Hepatocyte (in vitro differentiated cells): ENCODE results near the gene CNRIP1. TPM values are rescaled to one million over a fixed set of nuclear protein-coding genes. Genes with fewer than 3 reads are reported as not detected.

Source experiments
- DNase-seq: peaks from one replicate; pipeline ENCODE4 v3.0.0-alpha.2; 2016; ENCODE audit warnings: low spot score
- H2AFZ ChIP-seq: fragments of 200-600 bp; sonication (generic); 2 replicates; pipeline ENCODE4 v1.6.0; 2016; ENCODE audit warnings: antibody characterized with exemption, mild to moderate bottlenecking
- H3K27ac ChIP-seq: fragments of 200-600 bp; sonication (generic); 2 replicates; pipeline ENCODE4 v1.5.1; 2016; ENCODE audit warnings: mild to moderate bottlenecking
- H3K27me3 ChIP-seq: fragments of 200-600 bp; sonication (generic); 2 replicates; pipeline ENCODE4 v1.6.1; 2016
- H3K36me3 ChIP-seq: fragments of 200-600 bp; sonication (generic); replicated peaks from 2 replicates; pipeline ENCODE4 v1.5.1; 2016; ENCODE audit warnings: low read depth; ENCODE audit not compliant: insufficient read depth
- H3K4me1 ChIP-seq: fragments of 200-600 bp; sonication (generic); 2 replicates; pipeline ENCODE4 v1.5.1; 2016; ENCODE audit warnings: mild to moderate bottlenecking, moderate library complexity; ENCODE audit not compliant: insufficient read depth
- H3K4me2 ChIP-seq: fragments of 200-600 bp; sonication (generic); 2 replicates; pipeline ENCODE4 v1.6.0; 2016
- H3K4me3 ChIP-seq: fragments of 200-600 bp; sonication (generic); 2 replicates; pipeline ENCODE4 v1.5.1; 2016; ENCODE audit warnings: mild to moderate bottlenecking
- H3K79me2 ChIP-seq: fragments of 200-600 bp; sonication (generic); 2 replicates; pipeline ENCODE4 v1.6.0; 2017; ENCODE audit warnings: mild to moderate bottlenecking
- H3K9me2 ChIP-seq: fragments of 200-600 bp; sonication (generic); replicated peaks from 2 replicates; pipeline ENCODE4 v1.6.0; 2017; ENCODE audit warnings: mild to moderate bottlenecking; ENCODE audit not compliant: insufficient read depth
- H3K9me3 ChIP-seq: fragments of 200-600 bp; sonication (generic); 2 replicates; pipeline ENCODE4 v1.5.1; 2016; ENCODE audit warnings: low read depth, mild to moderate bottlenecking
- H4K20me1 ChIP-seq: fragments of 200-600 bp; sonication (generic); 2 replicates; pipeline ENCODE4 v1.6.0; 2016; ENCODE audit warnings: mild to moderate bottlenecking; ENCODE audit not compliant: insufficient read depth, poor library complexity, severe bottlenecking
- EZH2 ChIP-seq: fragments of 200-600 bp; sonication (generic); IDR thresholded peaks from 2 replicates; pipeline ENCODE4 v1.6.1; 2016; ENCODE audit warnings: antibody characterized with exemption, mild to moderate bottlenecking, borderline replicate concordance
- EZH2phosphoT487 ChIP-seq: fragments of 200-600 bp; sonication (generic); IDR thresholded peaks from one replicate; pipeline ENCODE4 v1.6.1; 2018; ENCODE audit warnings: antibody characterized with exemption, mild to moderate bottlenecking, low read depth, moderate library complexity; ENCODE audit not compliant: unreplicated experiment, severe bottlenecking
- WGBS: methylation state at CpG from one replicate; pipeline ENCODE4 v1.1.6; 2016; ENCODE audit warnings: low lambda C conversion rate; ENCODE audit errors: missing lambda C conversion rate; 5-methylcytosine and 5-hydroxymethylcytosine counted together
- polyA plus RNA-seq: library from polyadenylated mRNA; unstranded; fragments of >200 nt; fragmentation: Nextera tagmentation; extraction: Ambion mirVana; gene quantifications from 2 replicates; pipeline ENCODE4 v1.2.1, GENCODE V29; 2016
- total RNA-seq: library from RNA; depleted of rRNA; stranded (reverse); fragments of >200 nt; gene quantifications from 2 replicates; pipeline ENCODE4 v1.2.3, GENCODE V29; 2014
- TF ChIP-seq, protein P1 (sequence below): fragments of 200-600 bp; sonication (generic); IDR thresholded peaks from 2 replicates; pipeline ENCODE4 v1.5.1; 2016; ENCODE audit warnings: antibody characterized with exemption, mild to moderate bottlenecking; ENCODE audit not compliant: poor library complexity

The CNRIP1 gene
- total and polyA plus RNA-seq, 2 experiments from 2014 or later: 3.1 to 5.8 TPM

DNA sequence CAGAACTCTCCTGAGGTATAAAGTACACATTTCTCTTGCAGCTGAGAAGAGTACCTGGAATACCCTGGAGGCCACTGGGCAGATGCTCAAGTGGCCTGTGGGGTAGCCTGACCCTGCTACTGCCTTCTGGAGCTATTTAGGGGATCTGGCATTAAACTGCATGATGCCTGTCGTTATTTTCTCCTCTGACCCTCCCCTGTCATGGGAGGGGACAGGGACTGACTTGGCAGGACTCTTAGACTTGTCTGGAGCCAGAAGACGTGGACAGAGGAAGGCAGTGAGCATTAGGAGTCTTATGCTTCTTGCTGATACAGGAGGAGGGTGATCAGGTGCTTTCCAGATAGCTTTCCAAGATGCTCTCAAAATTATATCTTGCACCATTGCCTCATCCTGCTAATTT, 24.8 kb downstream of the CNRIP1 start:
- peaks cover 4% of the 10 kb centered on the region for H3K27me3 ChIP-seq
- no peak for DNase-seq
- TF ChIP-seq EZH2phosphoT487: no peak
- TF ChIP-seq EZH2: no peak
- TF ChIP-seq, protein P1, sequence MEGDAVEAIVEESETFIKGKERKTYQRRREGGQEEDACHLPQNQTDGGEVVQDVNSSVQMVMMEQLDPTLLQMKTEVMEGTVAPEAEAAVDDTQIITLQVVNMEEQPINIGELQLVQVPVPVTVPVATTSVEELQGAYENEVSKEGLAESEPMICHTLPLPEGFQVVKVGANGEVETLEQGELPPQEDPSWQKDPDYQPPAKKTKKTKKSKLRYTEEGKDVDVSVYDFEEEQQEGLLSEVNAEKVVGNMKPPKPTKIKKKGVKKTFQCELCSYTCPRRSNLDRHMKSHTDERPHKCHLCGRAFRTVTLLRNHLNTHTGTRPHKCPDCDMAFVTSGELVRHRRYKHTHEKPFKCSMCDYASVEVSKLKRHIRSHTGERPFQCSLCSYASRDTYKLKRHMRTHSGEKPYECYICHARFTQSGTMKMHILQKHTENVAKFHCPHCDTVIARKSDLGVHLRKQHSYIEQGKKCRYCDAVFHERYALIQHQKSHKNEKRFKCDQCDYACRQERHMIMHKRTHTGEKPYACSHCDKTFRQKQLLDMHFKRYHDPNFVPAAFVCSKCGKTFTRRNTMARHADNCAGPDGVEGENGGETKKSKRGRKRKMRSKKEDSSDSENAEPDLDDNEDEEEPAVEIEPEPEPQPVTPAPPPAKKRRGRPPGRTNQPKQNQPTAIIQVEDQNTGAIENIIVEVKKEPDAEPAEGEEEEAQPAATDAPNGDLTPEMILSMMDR: no peak
- H3K4me2 ChIP-seq: no peak overlapping the region
- H3K4me3 ChIP-seq: no peak overlapping the region
- H3K36me3 ChIP-seq: no peaks in the 10 kb centered on the region
- WGBS: 45% methylated on average over 2 of the region's 2 CpGs
- no peaks in the 10 kb centered on the region for H3K9me3 ChIP-seq
- no peak overlapping the region for H3K27ac ChIP-seq
- H3K9me2 ChIP-seq: no peaks in the 10 kb centered on the region
- no peaks in the 10 kb centered on the region for H3K79me2 ChIP-seq
- H3K4me1 ChIP-seq: no peaks in the 10 kb centered on the region
- no peak overlapping the region for H2AFZ ChIP-seq
- no peaks in the 10 kb centered on the region for H4K20me1 ChIP-seq

DNA sequence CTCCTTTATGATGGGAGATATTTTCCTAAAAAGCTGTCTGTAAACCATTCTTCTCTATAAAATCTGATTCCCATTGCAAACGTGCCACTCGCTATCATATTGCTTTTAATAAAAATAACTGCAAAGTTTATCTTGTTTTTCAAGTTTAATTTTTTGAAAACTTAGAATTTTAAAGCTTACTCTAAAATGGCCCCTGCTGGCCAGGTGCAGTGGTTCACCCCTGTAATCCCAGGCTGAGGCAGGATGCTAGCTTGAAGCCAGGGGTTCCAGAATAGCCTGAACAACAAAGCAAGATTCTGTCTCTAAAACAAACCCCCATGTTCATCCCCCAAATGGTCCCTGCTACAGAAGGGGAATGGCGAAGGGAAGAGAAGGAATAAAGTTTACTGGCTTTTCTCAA, 25.6 kb downstream of the CNRIP1 start:
- no peaks in the 10 kb centered on the region for H3K9me3 ChIP-seq
- no peak overlapping the region for H3K27ac ChIP-seq
- H3K4me3 ChIP-seq: no peak overlapping the region
- DNase-seq: no peak
- WGBS: 83% methylated on average over 3 of the region's 3 CpGs
- H3K9me2 ChIP-seq: no peaks in the 10 kb centered on the region
- H4K20me1 ChIP-seq: no peaks in the 10 kb centered on the region
- no peaks in the 10 kb centered on the region for H3K36me3 ChIP-seq
- H2AFZ ChIP-seq: no peak overlapping the region
- peaks cover 4% of the 10 kb centered on the region for H3K27me3 ChIP-seq
- no peak overlapping the region for H3K4me2 ChIP-seq
- no peak for TF ChIP-seq EZH2phosphoT487
- TF ChIP-seq, protein P1: no peak
- TF ChIP-seq EZH2: no peak
- no peaks in the 10 kb centered on the region for H3K79me2 ChIP-seq
- H3K4me1 ChIP-seq: no peaks in the 10 kb centered on the region

DNA sequence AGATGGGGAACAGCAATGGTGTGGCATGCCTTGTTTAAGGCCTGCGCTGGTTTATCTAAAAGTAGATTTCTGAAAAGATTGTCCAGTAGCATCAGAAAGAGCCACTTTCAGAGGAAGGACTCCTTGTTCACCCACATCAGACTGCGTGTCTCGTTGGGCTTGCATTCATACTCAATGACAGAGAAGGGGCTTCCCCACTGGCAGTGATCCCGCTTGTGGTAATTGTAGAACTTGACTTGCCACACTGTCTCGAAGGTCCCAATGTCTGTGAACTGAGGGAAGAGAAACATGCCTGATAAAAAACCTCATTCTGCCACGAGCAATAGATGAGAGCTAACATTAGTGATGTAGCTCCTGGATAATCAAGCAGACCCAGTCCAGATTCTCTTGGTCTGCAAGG, 26.0 kb downstream of the CNRIP1 start:
- H3K79me2 ChIP-seq: no peaks in the 10 kb centered on the region
- H3K4me1 ChIP-seq: no peaks in the 10 kb centered on the region
- H3K4me2 ChIP-seq: no peak overlapping the region
- no peaks in the 10 kb centered on the region for H4K20me1 ChIP-seq
- WGBS: 91% methylated on average over 6 of the region's 6 CpGs
- TF ChIP-seq, protein P1: no peak
- no peak for TF ChIP-seq EZH2
- no peak for TF ChIP-seq EZH2phosphoT487
- H3K36me3 ChIP-seq: no peaks in the 10 kb centered on the region
- H3K27ac ChIP-seq: no peak overlapping the region
- H3K9me3 ChIP-seq: no peaks in the 10 kb centered on the region
- no peak overlapping the region for H2AFZ ChIP-seq
- H3K4me3 ChIP-seq: no peak overlapping the region
- no peaks in the 10 kb centered on the region for H3K27me3 ChIP-seq
- H3K9me2 ChIP-seq: no peaks in the 10 kb centered on the region
- no peak for DNase-seq

DNA sequence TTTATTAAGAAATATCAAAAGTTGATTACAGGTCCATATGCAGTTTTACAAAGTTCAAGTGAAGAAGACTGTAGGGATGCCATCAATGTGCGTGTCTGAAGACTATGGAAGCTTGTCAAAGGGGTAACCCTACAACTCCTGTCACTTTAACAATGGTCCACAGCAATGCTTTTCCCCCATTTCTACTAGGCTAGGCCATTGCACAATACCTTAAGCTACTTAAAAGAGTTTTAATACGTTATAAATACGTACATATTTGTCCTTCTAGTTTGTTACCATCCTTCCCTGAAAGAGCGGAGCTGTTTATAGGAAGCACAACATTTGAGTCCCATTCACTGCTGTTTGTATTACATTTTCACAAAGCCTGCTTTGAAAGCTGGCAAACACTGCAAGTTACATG, 26.7 kb downstream of the CNRIP1 start:
- Histone ChIP-seq H3K27me3 (no peaks in the 10 kb centered on the region), H3K27ac (no peak overlapping the region), H2AFZ (no peak overlapping the region), H3K79me2 (no peaks in the 10 kb centered on the region), H3K9me3 (no peaks in the 10 kb centered on the region), H3K9me2 (no peaks in the 10 kb centered on the region), H3K4me2 (no peak overlapping the region), H4K20me1 (no peaks in the 10 kb centered on the region), H3K4me3 (no peak overlapping the region), H3K36me3 (no peaks in the 10 kb centered on the region), H3K4me1 (no peaks in the 10 kb centered on the region)
- 87% methylated on average over 4 of the region's 4 CpGs for WGBS
- TF ChIP-seq EZH2 (no peak), EZH2phosphoT487 (no peak)
- TF ChIP-seq, protein P1: no peak
- DNase-seq: no peak
